Lower leg skin (tissue), 3 donors: ENCODE measurements around the gene MAN1A2.

Source experiments
- CTCF ChIP-seq, 3 donors: fragments of 450-650 bp; IDR thresholded peaks; one replicate each; pipeline ENCODE4 v1.5.1; 2016; ENCODE audit warnings: antibody characterized with exemption in 3 of 3, mild to moderate bottlenecking in 3 of 3, moderate library complexity in 2 of 3
- POLR2A ChIP-seq, 2 donors: fragments of 450-650 bp; IDR thresholded peaks; one replicate each; pipeline ENCODE4 v1.6.1; 2016 to 2017; ENCODE audit warnings: antibody characterized with exemption in 2 of 2, mild to moderate bottlenecking in 1 of 2, moderate library complexity in 1 of 2

- no peak for TF ChIP-seq CTCF (IDR thresholded peaks at IDR 0.05)
- no peak for TF ChIP-seq POLR2A (IDR thresholded peaks at IDR 0.05)
Measured at GRCh38 chr1:117416546-117417125, 49.4 kb downstream of the MAN1A2 start.
